Neural progenitor cell (in vitro differentiated cells): Measurements from ENCODE around the gene PPHLN1. TPM values are rescaled to one million over a fixed set of nuclear protein-coding genes. Genes with fewer than 3 reads are reported as not detected.

Experiments used
- DNase-seq: peaks from one replicate; pipeline ENCODE4 v3.0.0-alpha.2; 2016; ENCODE audit warnings: low spot score
- H2AFZ ChIP-seq: fragments of 200-600 bp; sonication (generic); replicated peaks from 2 replicates; pipeline ENCODE4 v1.6.1; 2016; ENCODE audit warnings: antibody characterized with exemption
- H3F3A ChIP-seq: fragments of 200-600 bp; sonication (generic); 2 replicates; pipeline ENCODE4 v1.6.1; 2016; ENCODE audit warnings: antibody characterized with exemption, low read depth
- H3K27ac ChIP-seq: fragments of 200-600 bp; sonication (generic); 2 replicates; pipeline ENCODE4 v1.5.1; 2016; ENCODE audit warnings: mild to moderate bottlenecking
- H3K27me3 ChIP-seq: fragments of 200-600 bp; sonication (generic); 2 replicates; pipeline ENCODE4 v1.6.1; 2016; ENCODE audit warnings: mild to moderate bottlenecking, moderate library complexity
- H3K36me3 ChIP-seq: fragments of 200-600 bp; sonication (generic); 2 replicates; pipeline ENCODE4 v1.5.1; 2016
- H3K4me1 ChIP-seq: fragments of 200-600 bp; sonication (generic); 2 replicates; pipeline ENCODE4 v1.6.1; 2016; ENCODE audit warnings: mixed run types
- H3K4me2 ChIP-seq: fragments of 200-600 bp; sonication (generic); 2 replicates; pipeline ENCODE4 v1.6.1; 2016
- H3K4me3 ChIP-seq: fragments of 200-600 bp; sonication (generic); 2 replicates; pipeline ENCODE4 v1.5.1; 2016
- H3K79me2 ChIP-seq: fragments of 200-600 bp; sonication (generic); 2 replicates; pipeline ENCODE4 v1.6.1; 2016; ENCODE audit warnings: low read depth
- H3K9ac ChIP-seq: fragments of 200-600 bp; sonication (generic); 2 replicates; pipeline ENCODE4 v1.6.1; 2016
- H3K9me3 ChIP-seq: fragments of 200-600 bp; sonication (generic); 2 replicates; pipeline ENCODE4 v1.5.1; 2016; ENCODE audit warnings: low read depth
- H4K20me1 ChIP-seq: fragments of 200-600 bp; sonication (generic); 2 replicates; pipeline ENCODE4 v1.6.1; 2016; ENCODE audit warnings: low read depth
- H3K27ac Mint-ChIP-seq: 3 replicates; pipeline ENCODE4 v1.8.0; 2021; ENCODE audit warnings: mixed read lengths
- H3K27me3 Mint-ChIP-seq: 2 replicates; pipeline ENCODE4 v1.8.0; 2022; ENCODE audit warnings: low read depth, mild to moderate bottlenecking, inconsistent platforms, moderate library complexity, mixed read lengths; ENCODE audit not compliant: insufficient read depth
- H3K36me3 Mint-ChIP-seq: 3 replicates; pipeline ENCODE4 v1.8.0; 2021; ENCODE audit warnings: mixed read lengths
- H3K4me1 Mint-ChIP-seq: 3 replicates; pipeline ENCODE4 v1.8.0; 2021; ENCODE audit warnings: mixed read lengths
- H3K4me3 Mint-ChIP-seq: 3 replicates; pipeline ENCODE4 v1.8.0; 2021; ENCODE audit warnings: mild to moderate bottlenecking, moderate library complexity, mixed read lengths
- H3K9me3 Mint-ChIP-seq: 3 replicates; pipeline ENCODE4 v1.8.0; 2020; ENCODE audit warnings: mixed read lengths
- EZH2 ChIP-seq: fragments of 200-600 bp; sonication (generic); IDR thresholded peaks from 2 replicates; pipeline ENCODE4 v1.6.1; 2017; ENCODE audit warnings: antibody characterized with exemption, mild to moderate bottlenecking, moderate library complexity
- EZH2phosphoT487 ChIP-seq: fragments of 200-600 bp; sonication (generic); IDR thresholded peaks from 2 replicates; pipeline ENCODE4 v1.6.1; 2017; ENCODE audit warnings: antibody characterized with exemption
- total RNA-seq: library from RNA; depleted of rRNA; stranded (reverse); fragments of >200 nt; gene quantifications from 2 replicates; pipeline ENCODE4 v1.2.3, GENCODE V29; 2015; ENCODE audit warnings: low replicate concordance
- TF ChIP-seq, protein P1 (sequence below): fragments of 200-600 bp; sonication (generic); IDR thresholded peaks from 2 replicates; pipeline ENCODE4 v1.5.1; 2017; ENCODE audit warnings: antibody characterized with exemption, mild to moderate bottlenecking

Gene PPHLN1
- total RNA-seq, 1 donor from 2014 or later, result 95.5 TPM

DNA sequence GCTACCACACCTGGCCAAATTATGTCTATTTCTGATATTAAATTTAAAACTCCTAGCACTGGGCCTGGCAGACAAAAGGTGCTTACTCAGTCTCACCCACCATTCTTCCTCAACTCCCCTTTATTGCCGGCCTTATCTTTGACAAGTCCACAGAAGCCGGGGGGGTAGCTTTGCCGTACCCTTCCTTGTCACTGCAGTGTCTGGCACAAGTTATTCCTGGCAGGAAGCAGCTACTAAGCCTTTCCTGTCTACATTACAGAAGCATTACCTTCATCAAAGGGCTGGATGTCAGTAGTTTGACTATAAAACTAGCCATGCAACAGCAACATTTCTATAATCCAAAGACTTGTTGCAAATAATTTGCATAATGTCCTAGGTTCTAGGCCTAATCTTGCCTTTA, 136.5 kb downstream of the PPHLN1 start:
- peaks cover 25% of the 10 kb centered on the region for H3K36me3 Mint-ChIP-seq

DNA sequence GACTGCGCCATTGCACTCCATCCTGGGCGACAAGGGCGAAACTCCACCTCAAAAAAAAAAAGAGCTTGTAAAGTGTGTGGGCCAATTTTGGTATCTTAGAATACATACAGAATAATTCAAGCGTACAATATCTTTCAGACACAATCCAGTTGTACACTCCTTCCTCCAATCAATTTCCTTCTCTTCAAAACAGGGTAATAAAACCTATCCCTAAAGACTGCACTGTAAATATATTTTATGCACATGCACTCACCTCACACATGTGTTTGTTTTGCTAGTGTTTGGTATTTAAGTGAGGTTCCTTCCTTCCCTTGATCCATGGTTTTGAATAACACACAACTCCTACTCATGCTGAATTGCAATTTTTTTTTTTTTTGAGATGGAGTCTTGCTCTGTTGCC, 137.7 kb downstream of the PPHLN1 start:
- peaks cover 25% of the 10 kb centered on the region for H3K36me3 Mint-ChIP-seq
- H3K4me3 Mint-ChIP-seq, result no peak overlapping the region
- H3K27me3 Mint-ChIP-seq, result no peaks in the 10 kb centered on the region
- H3K9me3 ChIP-seq, result no peaks in the 10 kb centered on the region
- H3K36me3 ChIP-seq, result no peaks in the 10 kb centered on the region
- TF ChIP-seq EZH2phosphoT487, result no peak
- no peak for TF ChIP-seq EZH2
- no peak overlapping the region for H3K27ac Mint-ChIP-seq
- no peaks in the 10 kb centered on the region for H4K20me1 ChIP-seq
- no peaks in the 10 kb centered on the region for H3K9me3 Mint-ChIP-seq
- H3K4me1 Mint-ChIP-seq, result peaks cover 4% of the 10 kb centered on the region
- H3K79me2 ChIP-seq, result no peaks in the 10 kb centered on the region
- no peak overlapping the region for H3K4me3 ChIP-seq
- no peak overlapping the region for H3K4me2 ChIP-seq
- no peak overlapping the region for H3K9ac ChIP-seq
- no peaks in the 10 kb centered on the region for H3F3A ChIP-seq
- peaks cover under 1% of the 10 kb centered on the region for H3K4me1 ChIP-seq
- no peak for DNase-seq
- H3K27me3 ChIP-seq, result no peaks in the 10 kb centered on the region
- H3K27ac ChIP-seq, result no peak overlapping the region
- no peak overlapping the region for H2AFZ ChIP-seq

More for the DNA sequence above, 136.5 kb downstream of the PPHLN1 start:
- H3K4me3 ChIP-seq, result no peak overlapping the region
- Mint-ChIP-seq H3K4me3 (no peak overlapping the region), H3K9me3 (no peaks in the 10 kb centered on the region), H3K27me3 (no peaks in the 10 kb centered on the region), H3K4me1 (no peaks in the 10 kb centered on the region), H3K27ac (no peak overlapping the region)
- H2AFZ ChIP-seq, result no peak overlapping the region
- H3K4me1 ChIP-seq, result no peaks in the 10 kb centered on the region
- H3K9me3 ChIP-seq, result no peaks in the 10 kb centered on the region
- no peaks in the 10 kb centered on the region for H3K79me2 ChIP-seq
- H3K9ac ChIP-seq, result no peak overlapping the region
- no peaks in the 10 kb centered on the region for H3K27me3 ChIP-seq
- H3K36me3 ChIP-seq, result no peaks in the 10 kb centered on the region
- H3K4me2 ChIP-seq, result no peak overlapping the region
- DNase-seq, result no peak
- no peaks in the 10 kb centered on the region for H3F3A ChIP-seq
- no peak overlapping the region for H3K27ac ChIP-seq
- no peaks in the 10 kb centered on the region for H4K20me1 ChIP-seq
- TF ChIP-seq EZH2 (no peak), EZH2phosphoT487 (no peak)
- TF ChIP-seq, protein P1, sequence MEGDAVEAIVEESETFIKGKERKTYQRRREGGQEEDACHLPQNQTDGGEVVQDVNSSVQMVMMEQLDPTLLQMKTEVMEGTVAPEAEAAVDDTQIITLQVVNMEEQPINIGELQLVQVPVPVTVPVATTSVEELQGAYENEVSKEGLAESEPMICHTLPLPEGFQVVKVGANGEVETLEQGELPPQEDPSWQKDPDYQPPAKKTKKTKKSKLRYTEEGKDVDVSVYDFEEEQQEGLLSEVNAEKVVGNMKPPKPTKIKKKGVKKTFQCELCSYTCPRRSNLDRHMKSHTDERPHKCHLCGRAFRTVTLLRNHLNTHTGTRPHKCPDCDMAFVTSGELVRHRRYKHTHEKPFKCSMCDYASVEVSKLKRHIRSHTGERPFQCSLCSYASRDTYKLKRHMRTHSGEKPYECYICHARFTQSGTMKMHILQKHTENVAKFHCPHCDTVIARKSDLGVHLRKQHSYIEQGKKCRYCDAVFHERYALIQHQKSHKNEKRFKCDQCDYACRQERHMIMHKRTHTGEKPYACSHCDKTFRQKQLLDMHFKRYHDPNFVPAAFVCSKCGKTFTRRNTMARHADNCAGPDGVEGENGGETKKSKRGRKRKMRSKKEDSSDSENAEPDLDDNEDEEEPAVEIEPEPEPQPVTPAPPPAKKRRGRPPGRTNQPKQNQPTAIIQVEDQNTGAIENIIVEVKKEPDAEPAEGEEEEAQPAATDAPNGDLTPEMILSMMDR, result no peak

DNA sequence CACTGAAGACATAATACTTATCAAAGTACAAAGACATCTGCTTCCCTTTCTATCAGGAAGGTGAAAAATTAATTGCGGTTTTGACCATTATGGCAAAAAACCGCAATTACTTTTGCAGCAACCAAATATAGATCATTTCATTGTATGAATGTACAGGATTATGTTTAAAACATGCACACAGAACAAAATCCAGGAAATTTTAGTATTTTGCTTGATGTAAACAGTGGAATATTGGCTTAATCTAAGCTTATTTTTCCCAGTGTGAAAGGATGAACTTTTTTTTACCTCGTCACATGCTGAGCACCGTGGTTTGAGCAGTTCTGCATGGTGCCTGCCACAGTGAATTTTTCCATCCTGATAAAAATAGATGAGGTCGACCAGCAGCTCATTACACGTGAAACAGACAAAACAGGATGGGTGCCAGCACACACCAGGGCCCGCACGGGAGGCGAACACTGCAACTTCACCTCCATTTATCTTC, 142.4 kb downstream of the PPHLN1 start:
- H3K4me3 Mint-ChIP-seq, result no peak overlapping the region
- peaks cover 25% of the 10 kb centered on the region for H3F3A ChIP-seq
- H3K4me1 Mint-ChIP-seq, result peaks cover 43% of the 10 kb centered on the region
- no peaks in the 10 kb centered on the region for H4K20me1 ChIP-seq
- H3K4me1 ChIP-seq, result peaks cover 47% of the 10 kb centered on the region
- H3K9me3 Mint-ChIP-seq, result no peaks in the 10 kb centered on the region
- no peaks in the 10 kb centered on the region for H3K9me3 ChIP-seq
- no peak for TF ChIP-seq EZH2phosphoT487
- no peak for TF ChIP-seq EZH2
- TF ChIP-seq, protein P1, result no peak
- no peaks in the 10 kb centered on the region for H3K27me3 ChIP-seq
- no peak for DNase-seq
- no peak overlapping the region for H3K4me2 ChIP-seq
- no peaks in the 10 kb centered on the region for H3K36me3 ChIP-seq
- no peak overlapping the region for H3K27ac Mint-ChIP-seq
- H3K27ac ChIP-seq, result no peak overlapping the region
- H3K9ac ChIP-seq, result no peak overlapping the region
- H3K4me3 ChIP-seq, result no peak overlapping the region
- no peaks in the 10 kb centered on the region for H3K79me2 ChIP-seq
- no peaks in the 10 kb centered on the region for H3K27me3 Mint-ChIP-seq
- no peak overlapping the region for H2AFZ ChIP-seq
- H3K36me3 Mint-ChIP-seq, result peaks cover 10% of the 10 kb centered on the region

DNA sequence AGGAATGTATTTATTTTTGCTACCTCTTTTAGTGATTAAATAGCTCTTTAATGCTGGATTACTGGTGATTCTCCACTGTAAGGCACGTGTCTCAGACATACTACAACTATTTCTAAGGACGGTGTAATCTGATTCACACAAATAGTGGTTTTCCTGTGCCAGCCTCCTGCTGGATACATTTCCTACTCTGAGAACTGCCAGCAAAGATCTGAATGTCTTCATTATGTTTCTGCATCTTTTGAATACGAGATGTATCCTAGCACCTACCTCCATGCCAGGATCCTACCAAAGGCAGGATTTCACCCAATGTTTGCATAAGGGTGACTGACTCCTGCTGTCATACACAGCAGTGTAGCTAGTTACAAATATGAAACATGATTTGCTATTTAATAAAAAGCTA, 143.0 kb downstream of the PPHLN1 start:
- no peaks in the 10 kb centered on the region for H3K27me3 ChIP-seq
- H4K20me1 ChIP-seq, result no peaks in the 10 kb centered on the region
- H3F3A ChIP-seq, result peaks cover 25% of the 10 kb centered on the region
- TF ChIP-seq, protein P1, result no peak
- TF ChIP-seq EZH2 (no peak), EZH2phosphoT487 (no peak)
- no peak overlapping the region for H3K9ac ChIP-seq
- H3K36me3 Mint-ChIP-seq, result peaks cover 10% of the 10 kb centered on the region
- H3K9me3 Mint-ChIP-seq, result no peaks in the 10 kb centered on the region
- H3K27ac ChIP-seq, result peak overlapping the region; percentile 68
- DNase-seq, result no peak
- no peak overlapping the region for H3K4me3 Mint-ChIP-seq
- H2AFZ ChIP-seq, result no peak overlapping the region
- H3K4me2 ChIP-seq, result peak overlapping the region; percentile 37
- H3K27ac Mint-ChIP-seq, result no peak overlapping the region
- no peak overlapping the region for H3K4me3 ChIP-seq
- H3K36me3 ChIP-seq, result no peaks in the 10 kb centered on the region
- H3K4me1 ChIP-seq, result peaks cover 47% of the 10 kb centered on the region
- no peaks in the 10 kb centered on the region for H3K79me2 ChIP-seq
- H3K9me3 ChIP-seq, result no peaks in the 10 kb centered on the region
- H3K4me1 Mint-ChIP-seq, result peaks cover 43% of the 10 kb centered on the region
- no peaks in the 10 kb centered on the region for H3K27me3 Mint-ChIP-seq
